Measurements from ENCODE around the gene RIMOC1.

The RIMOC1 gene, protein sequence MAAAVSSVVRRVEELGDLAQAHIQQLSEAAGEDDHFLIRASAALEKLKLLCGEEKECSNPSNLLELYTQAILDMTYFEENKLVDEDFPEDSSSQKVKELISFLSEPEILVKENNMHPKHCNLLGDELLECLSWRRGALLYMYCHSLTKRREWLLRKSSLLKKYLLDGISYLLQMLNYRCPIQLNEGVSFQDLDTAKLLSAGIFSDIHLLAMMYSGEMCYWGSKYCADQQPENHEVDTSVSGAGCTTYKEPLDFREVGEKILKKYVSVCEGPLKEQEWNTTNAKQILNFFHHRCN

DNA sequence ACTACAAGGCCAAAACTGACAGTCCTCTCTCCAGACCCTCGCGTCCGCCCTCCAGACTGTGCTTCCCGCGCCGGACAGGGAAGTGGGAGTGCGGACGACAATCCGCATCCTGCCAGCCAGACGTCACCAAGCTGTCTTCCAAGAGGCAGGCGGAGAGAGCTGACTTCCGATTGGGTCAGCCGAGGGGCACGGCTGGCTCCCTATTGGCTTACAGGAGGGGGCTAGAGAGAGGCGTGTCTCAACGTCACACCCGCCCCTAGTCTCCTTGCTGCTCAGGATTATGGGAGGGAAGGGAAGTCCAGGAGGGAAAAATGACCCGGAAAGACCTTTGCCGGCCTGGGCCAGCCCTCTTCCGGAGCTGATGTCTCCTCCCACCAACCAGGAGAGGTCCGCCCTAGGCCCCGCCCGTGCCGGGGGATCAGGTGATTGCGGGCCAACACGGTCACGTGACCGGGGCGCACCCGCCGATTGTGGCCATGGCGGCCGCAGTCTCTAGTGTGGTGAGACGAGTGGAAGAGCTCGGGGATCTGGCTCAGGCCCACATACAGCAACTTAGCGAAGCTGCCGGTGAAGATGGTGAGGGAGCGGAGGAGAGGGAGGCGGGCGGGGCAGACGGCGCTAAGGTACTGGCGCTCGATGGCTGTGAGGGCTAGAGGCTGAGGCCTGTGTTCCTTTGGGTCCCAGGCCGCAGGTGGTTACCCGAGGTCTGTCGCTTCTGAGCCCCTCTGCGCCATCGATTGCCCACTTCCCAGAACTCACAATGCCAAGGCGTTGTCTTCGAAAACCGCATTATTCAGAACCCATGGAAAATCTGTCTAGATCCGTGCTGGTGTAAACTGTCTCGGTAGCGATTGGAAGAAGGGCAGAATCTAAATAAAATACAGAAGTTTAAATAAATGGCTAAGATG lies at the start of gene RIMOC1:
TSS of gene RIMOC1 (plus strand) at position 453 of the 908 bp plus-strand sequence. CDS start at position 477, 24 bp downstream.
- TF ChIP-seq, protein P1, sequence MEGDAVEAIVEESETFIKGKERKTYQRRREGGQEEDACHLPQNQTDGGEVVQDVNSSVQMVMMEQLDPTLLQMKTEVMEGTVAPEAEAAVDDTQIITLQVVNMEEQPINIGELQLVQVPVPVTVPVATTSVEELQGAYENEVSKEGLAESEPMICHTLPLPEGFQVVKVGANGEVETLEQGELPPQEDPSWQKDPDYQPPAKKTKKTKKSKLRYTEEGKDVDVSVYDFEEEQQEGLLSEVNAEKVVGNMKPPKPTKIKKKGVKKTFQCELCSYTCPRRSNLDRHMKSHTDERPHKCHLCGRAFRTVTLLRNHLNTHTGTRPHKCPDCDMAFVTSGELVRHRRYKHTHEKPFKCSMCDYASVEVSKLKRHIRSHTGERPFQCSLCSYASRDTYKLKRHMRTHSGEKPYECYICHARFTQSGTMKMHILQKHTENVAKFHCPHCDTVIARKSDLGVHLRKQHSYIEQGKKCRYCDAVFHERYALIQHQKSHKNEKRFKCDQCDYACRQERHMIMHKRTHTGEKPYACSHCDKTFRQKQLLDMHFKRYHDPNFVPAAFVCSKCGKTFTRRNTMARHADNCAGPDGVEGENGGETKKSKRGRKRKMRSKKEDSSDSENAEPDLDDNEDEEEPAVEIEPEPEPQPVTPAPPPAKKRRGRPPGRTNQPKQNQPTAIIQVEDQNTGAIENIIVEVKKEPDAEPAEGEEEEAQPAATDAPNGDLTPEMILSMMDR (conservative IDR thresholded peaks at IDR 0.05) = no peak
- peak; percentile 97 for TF ChIP-seq ZFX (IDR thresholded peaks at IDR 0.05)
- H3K27ac ChIP-seq = peak within 1 kb of the TSS; percentile 76

DNA sequence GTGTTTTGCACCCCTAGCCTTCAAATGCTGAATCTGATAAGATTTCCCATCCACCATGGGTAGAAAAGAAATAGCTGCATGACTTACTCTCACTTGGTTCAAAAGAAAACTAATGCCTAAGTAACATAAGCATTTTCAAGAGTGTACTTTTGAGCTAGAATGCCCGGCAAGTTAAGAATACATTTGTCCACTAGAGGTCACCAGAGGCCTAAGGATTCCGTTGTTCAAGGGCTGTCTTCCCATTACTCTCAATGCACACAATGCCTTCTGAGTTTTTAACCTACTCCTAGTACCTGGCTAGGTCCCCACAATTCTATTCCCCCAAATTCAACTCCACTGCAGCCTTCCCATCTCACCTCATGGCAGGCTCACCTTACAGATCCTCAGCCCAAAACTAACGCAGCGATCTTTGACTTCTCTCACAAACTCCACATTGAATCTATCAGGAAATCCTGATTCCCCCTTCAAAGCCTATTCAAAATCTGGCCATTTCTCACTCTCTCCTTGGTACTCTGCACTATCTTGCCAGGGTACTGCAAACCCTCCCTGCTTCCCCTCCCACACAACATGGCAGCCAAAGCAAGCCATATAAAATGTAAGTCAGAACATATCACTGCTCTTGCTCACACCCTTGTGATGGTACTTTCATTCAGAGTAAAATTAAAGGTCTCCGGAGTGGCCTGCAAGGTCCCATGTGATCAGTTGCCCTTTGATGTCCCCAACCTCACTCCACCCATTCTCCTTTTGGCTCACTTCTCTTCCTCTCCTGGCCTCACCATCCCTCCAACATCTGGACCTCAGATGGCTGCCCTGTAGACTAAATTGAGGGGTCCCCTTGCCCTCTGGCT lies 47.3 kb upstream of the RIMOC1 start:
- TF ChIP-seq, protein P1 (conservative IDR thresholded peaks at IDR 0.05) = peak; percentile 87
- TF ChIP-seq ZFX (IDR thresholded peaks at IDR 0.05) = no peak
- H3K27ac ChIP-seq = peak overlapping the region; percentile 24; the same call in 1 of the 2 replicates

DNA sequence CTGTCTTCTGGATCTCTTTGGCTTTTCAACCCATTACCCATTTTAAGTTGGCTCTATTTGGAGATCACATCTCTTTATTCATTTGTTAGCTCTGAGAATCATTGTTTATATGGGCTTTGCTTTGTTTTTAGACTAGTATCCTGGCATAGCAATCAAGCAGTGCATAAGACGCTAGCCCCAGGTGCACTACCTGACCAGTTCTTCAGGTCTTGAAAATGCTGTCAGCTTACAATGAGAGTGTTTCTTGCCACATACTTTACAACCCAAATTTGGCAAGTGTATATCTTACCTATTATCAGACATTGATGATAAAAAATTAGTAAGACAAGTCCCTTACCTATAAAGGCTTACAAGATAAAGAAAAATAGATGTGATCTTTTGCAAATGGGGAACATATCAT lies 46.2 kb upstream of the RIMOC1 start:
- TF ChIP-seq ZFX (IDR thresholded peaks at IDR 0.05) = no peak
- TF ChIP-seq, protein P1 (conservative IDR thresholded peaks at IDR 0.05) = no peak
- no peak overlapping the region for H3K27ac ChIP-seq

DNA sequence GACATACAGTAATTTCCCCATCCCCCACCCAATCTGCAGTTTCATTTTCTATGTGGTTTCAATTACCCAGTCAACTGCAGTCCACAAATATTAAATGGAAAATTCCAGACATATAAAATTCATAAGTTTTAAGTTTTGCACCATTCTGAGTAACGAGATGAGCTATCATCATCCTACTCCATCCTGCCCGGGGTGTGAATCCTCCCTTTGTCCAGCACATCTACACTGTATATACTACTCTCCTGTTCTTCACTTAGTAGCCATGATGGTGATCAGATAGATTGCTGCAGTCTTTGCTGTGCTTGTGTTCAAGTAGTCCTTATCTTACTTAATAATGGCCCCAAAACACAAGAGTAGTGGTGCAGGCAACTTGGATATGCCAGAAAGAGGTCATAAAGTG lies 45.3 kb upstream of the RIMOC1 start:
- no peak overlapping the region for H3K27ac ChIP-seq
- TF ChIP-seq ZFX (IDR thresholded peaks at IDR 0.05) = no peak
- TF ChIP-seq, protein P1 (conservative IDR thresholded peaks at IDR 0.05) = no peak

DNA sequence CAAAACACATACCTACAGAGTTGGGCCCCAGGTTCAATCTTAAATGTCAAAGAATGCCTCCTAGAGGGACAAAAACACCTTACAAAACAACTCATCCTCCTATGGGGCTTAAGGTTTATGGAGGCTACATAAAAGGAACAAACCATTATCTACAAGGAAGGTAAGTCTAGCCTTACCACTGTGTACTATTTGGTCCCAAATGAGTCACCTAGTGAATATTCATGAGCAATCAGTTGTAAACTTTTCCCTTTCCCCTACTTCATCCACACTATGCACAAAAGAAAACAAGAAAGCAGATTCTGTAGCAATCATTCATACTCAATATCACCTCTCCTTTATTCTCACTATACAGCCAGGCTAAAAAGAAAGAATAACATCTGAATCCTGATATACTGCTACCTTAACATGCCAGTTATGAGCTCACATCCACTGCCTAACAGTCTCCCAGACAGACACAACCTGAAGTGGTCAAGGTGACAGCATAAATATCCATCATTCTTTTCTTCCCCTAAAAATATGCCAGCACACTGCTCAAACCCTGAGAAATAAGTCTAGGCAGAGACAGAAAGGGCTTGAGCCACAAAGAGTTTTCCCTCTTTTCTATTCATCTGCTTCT lies 40.2 kb upstream of the RIMOC1 start:
- TF ChIP-seq, protein P1 (conservative IDR thresholded peaks at IDR 0.05) = no peak
- no peak for TF ChIP-seq ZFX (IDR thresholded peaks at IDR 0.05)
- H3K27ac ChIP-seq = no peak overlapping the region

DNA sequence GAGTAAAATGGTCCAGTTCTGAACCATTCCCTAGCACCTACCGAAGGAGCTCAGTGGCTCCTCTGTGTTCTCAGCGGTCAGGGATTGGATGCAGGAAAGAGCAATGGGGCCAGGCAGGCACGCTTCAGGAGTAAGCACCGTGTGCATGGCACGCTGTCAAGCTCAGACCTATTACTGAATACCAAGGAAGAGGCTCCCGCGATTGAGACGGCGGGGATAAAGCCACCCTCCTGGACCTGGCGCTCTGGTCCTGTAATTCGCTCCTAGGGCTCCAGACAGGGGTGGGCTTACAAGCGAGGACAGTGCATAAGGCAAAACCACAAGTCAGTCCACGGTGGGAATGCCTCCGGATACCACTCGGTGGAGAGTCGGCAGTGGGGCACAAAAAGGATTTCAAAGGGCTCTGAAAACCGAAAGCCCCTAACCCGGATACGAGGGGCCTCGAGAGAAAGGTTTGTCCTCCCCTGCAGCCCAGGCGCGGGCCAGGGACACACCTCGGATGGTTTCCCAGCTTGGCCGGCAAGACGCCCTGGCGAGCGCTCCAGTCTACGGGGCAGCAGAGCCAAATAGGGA lies 34.9 kb upstream of the RIMOC1 start:
- TF ChIP-seq, protein P1 (conservative IDR thresholded peaks at IDR 0.05) = no peak
- TF ChIP-seq ZFX (IDR thresholded peaks at IDR 0.05) = no peak
- peak overlapping the region; percentile 81 for H3K27ac ChIP-seq

Measured in C4-2B (cell line).